ENCODE data around the gene USP30.
A peak's percentile ranks its signal among the peaks of the same experiment; 100 is the strongest.

The USP30 gene

GRCh38 chr12:109065853-109066193, 13.4 kb downstream of the USP30 start:
- Mint-ChIP-seq H3K9me3 (no peaks in the 10 kb centered on the region), H3K4me1 (peaks cover 12% of the 10 kb centered on the region), H3K4me3 (no peak overlapping the region), H3K36me3 (peaks cover 5% of the 10 kb centered on the region), H3K27ac (no peak overlapping the region)
- ATAC-seq (no peak), DNase-seq (ENCODE audit: low spot score in 2 of 2) (peak in 1 of 2 donors; percentile 35)

- Mint-ChIP-seq H3K36me3 (peaks cover 21% of the 10 kb centered on the region), H3K9me3 (no peaks in the 10 kb centered on the region), H3K27ac (peak overlapping the region; percentile 59), H3K4me1 (no peaks in the 10 kb centered on the region), H3K4me3 (no peak overlapping the region)
- no peak for ATAC-seq
- DNase-seq (ENCODE audit: low spot score in 2 of 2) = no peak
Observed at GRCh38 chr12:109069307-109070271, 17.2 kb downstream of the USP30 start.

GRCh38 chr12:109074866-109075265, 22.5 kb downstream of the USP30 start:
- H3K4me1 Mint-ChIP-seq = no peaks in the 10 kb centered on the region
- peaks cover 49% of the 10 kb centered on the region for H3K36me3 Mint-ChIP-seq
- no peak for DNase-seq (ENCODE audit: low spot score in 2 of 2)
- H3K9me3 Mint-ChIP-seq = peaks cover 5% of the 10 kb centered on the region
- no peak overlapping the region for H3K4me3 Mint-ChIP-seq
- ATAC-seq = no peak
- no peak overlapping the region for H3K27ac Mint-ChIP-seq

GRCh38 chr12:109082751-109083150, 30.4 kb downstream of the USP30 start:
- H3K9me3 Mint-ChIP-seq = peaks cover 5% of the 10 kb centered on the region
- H3K27ac Mint-ChIP-seq = no peak overlapping the region
- no peak overlapping the region for H3K4me3 Mint-ChIP-seq
- no peak for DNase-seq (ENCODE audit: low spot score in 2 of 2)
- H3K4me1 Mint-ChIP-seq = no peaks in the 10 kb centered on the region
- peaks cover 46% of the 10 kb centered on the region for H3K36me3 Mint-ChIP-seq
- ATAC-seq = no peak

- H3K4me3 Mint-ChIP-seq = no peak overlapping the region
- no peak overlapping the region for H3K27ac Mint-ChIP-seq
- H3K36me3 Mint-ChIP-seq = peaks cover 50% of the 10 kb centered on the region
- no peak for DNase-seq (ENCODE audit: low spot score in 2 of 2)
- H3K4me1 Mint-ChIP-seq = no peaks in the 10 kb centered on the region
- no peaks in the 10 kb centered on the region for H3K9me3 Mint-ChIP-seq
- ATAC-seq = no peak
Observed at GRCh38 chr12:109084425-109084824, 32.0 kb downstream of the USP30 start.

- no peaks in the 10 kb centered on the region for H3K9me3 Mint-ChIP-seq
- H3K4me3 Mint-ChIP-seq = no peak overlapping the region
- H3K27ac Mint-ChIP-seq = no peak overlapping the region
- H3K4me1 Mint-ChIP-seq = peaks cover 4% of the 10 kb centered on the region
- H3K36me3 Mint-ChIP-seq = peaks cover 51% of the 10 kb centered on the region
- no peak for ATAC-seq
- no peak for DNase-seq (ENCODE audit: low spot score in 2 of 2)
Observed at GRCh38 chr12:109085590-109085989, 33.2 kb downstream of the USP30 start.

GRCh38 chr12:109087250-109087649, 34.9 kb downstream of the USP30 start:
- DNase-seq (ENCODE audit: low spot score in 2 of 2) (no peak), ATAC-seq (no peak)
- H3K9me3 Mint-ChIP-seq = no peaks in the 10 kb centered on the region
- H3K27ac Mint-ChIP-seq = no peak overlapping the region
- peaks cover 16% of the 10 kb centered on the region for H3K4me1 Mint-ChIP-seq
- peaks cover 48% of the 10 kb centered on the region for H3K36me3 Mint-ChIP-seq
- H3K4me3 Mint-ChIP-seq = no peak overlapping the region

- Mint-ChIP-seq H3K27ac (no peak overlapping the region), H3K4me3 (no peak overlapping the region)
- no peak for DNase-seq (ENCODE audit: low spot score in 2 of 2)
Observed at GRCh38 chr12:109088818-109089217, 36.4 kb downstream of the USP30 start.

GRCh38 chr12:109089683-109090082, 37.3 kb downstream of the USP30 start:
- Mint-ChIP-seq H3K9me3 (no peaks in the 10 kb centered on the region), H3K4me1 (peaks cover 35% of the 10 kb centered on the region), H3K36me3 (peaks cover 50% of the 10 kb centered on the region), H3K4me3 (no peak overlapping the region), H3K27ac (no peak overlapping the region)
- DNase-seq (ENCODE audit: low spot score in 2 of 2) = no peak
- ATAC-seq = no peak

More at GRCh38 chr12:109088818-109089217, 36.4 kb downstream of the USP30 start:
- Mint-ChIP-seq H3K9me3 (no peaks in the 10 kb centered on the region), H3K36me3 (peaks cover 47% of the 10 kb centered on the region), H3K4me1 (peaks cover 32% of the 10 kb centered on the region)
- no peak for ATAC-seq

GRCh38 chr12:109092497-109093021, 40.2 kb downstream of the USP30 start:
- Mint-ChIP-seq H3K27ac (peak overlapping the region; percentile 84), H3K36me3 (peaks cover 34% of the 10 kb centered on the region), H3K4me1 (peaks cover 35% of the 10 kb centered on the region), H3K9me3 (no peaks in the 10 kb centered on the region), H3K4me3 (peak overlapping the region; percentile 72)
- ATAC-seq (no peak), DNase-seq (ENCODE audit: low spot score in 2 of 2) (no peak)

- H3K4me3 Mint-ChIP-seq = peak within 1 kb of the TSS; percentile 72
- H3K36me3 Mint-ChIP-seq = peaks cover 36% of the 10 kb centered on the region
- no peaks in the 10 kb centered on the region for H3K9me3 Mint-ChIP-seq
- H3K4me1 Mint-ChIP-seq = peaks cover 37% of the 10 kb centered on the region
- H3K27ac Mint-ChIP-seq = peak within 1 kb of the TSS; percentile 84
- peak; percentile 91 to 95 for DNase-seq (ENCODE audit: low spot score in 2 of 2)
- peak; percentile 85 for ATAC-seq
Observed at GRCh38 chr12:109093022-109093918, 40.9 kb downstream of the USP30 start, which contains the start of gene ALKBH2. TSS of gene ALKBH2 (minus strand) at chr12:109093472. CDS start at chr12:109092786, 686 bp downstream.

GRCh38 chr12:109097140-109097434, 44.7 kb downstream of the USP30 start:
- ATAC-seq = no peak
- DNase-seq (ENCODE audit: low spot score in 2 of 2) = no peak
- Mint-ChIP-seq H3K27ac (peak overlapping the region; percentile 94), H3K4me1 (peaks cover 49% of the 10 kb centered on the region), H3K4me3 (peak overlapping the region; percentile 82), H3K9me3 (no peaks in the 10 kb centered on the region), H3K36me3 (peaks cover 55% of the 10 kb centered on the region)

- H3K36me3 Mint-ChIP-seq = peaks cover 60% of the 10 kb centered on the region
- DNase-seq (ENCODE audit: low spot score in 2 of 2) (peak; percentile 94 to 98), ATAC-seq (peak; percentile 94)
- H3K4me1 Mint-ChIP-seq = peaks cover 43% of the 10 kb centered on the region
- H3K27ac Mint-ChIP-seq = peak within 1 kb of the TSS; percentile 94
- peak within 1 kb of the TSS; percentile 82 for H3K4me3 Mint-ChIP-seq
- no peaks in the 10 kb centered on the region for H3K9me3 Mint-ChIP-seq
Observed at GRCh38 chr12:109097435-109098182, 45.2 kb downstream of the USP30 start, which contains the start of gene UNG. TSS of gene UNG (plus strand) at chr12:109097597. CDS start at chr12:109097680, 83 bp downstream.

- peak; percentile 29 for ATAC-seq
- H3K4me1 Mint-ChIP-seq = peaks cover 38% of the 10 kb centered on the region
Observed at GRCh38 chr12:109098183-109098604, 45.8 kb downstream of the USP30 start.

More at GRCh38 chr12:109098183-109098604, 45.8 kb downstream of the USP30 start:
- Mint-ChIP-seq H3K36me3 (peaks cover 64% of the 10 kb centered on the region), H3K27ac (peak overlapping the region; percentile 94), H3K9me3 (no peaks in the 10 kb centered on the region), H3K4me3 (peak overlapping the region; percentile 82)
- DNase-seq (ENCODE audit: low spot score in 2 of 2) = no peak

All from stimulated activated effector memory CD8-positive, alpha-beta T cell treated with anti-CD3 and anti-CD28 coated beads, Interleukin-12 subunit alpha, Interleukin-12 subunit beta, amount 100 ng/mL, for 72 hours (primary cell).